Mammary epithelial cell (primary cell): ENCODE data around the gene MICAL2.

Experiments used
- EZH2 ChIP-seq: IDR thresholded peaks from 2 replicates; pipeline ENCODE4 v1.6.1; 2012; ENCODE audit warnings: low read length, inconsistent platforms, borderline replicate concordance
- TF ChIP-seq, protein P1 (sequence below), 2 donors: IDR thresholded peaks in 1 of 2; conservative IDR thresholded peaks in 1 of 2; 2 replicates each; pipeline ENCODE4 v1.5.1; 2011 to 2012; ENCODE audit warnings: inconsistent platforms in 2 of 2, low read length in 2 of 2, mild to moderate bottlenecking in 2 of 2, control low read depth in 1 of 2, low read depth in 1 of 2; ENCODE audit not compliant: insufficient read depth in 1 of 2; ENCODE audit errors: extremely low read depth in 1 of 2

DNA sequence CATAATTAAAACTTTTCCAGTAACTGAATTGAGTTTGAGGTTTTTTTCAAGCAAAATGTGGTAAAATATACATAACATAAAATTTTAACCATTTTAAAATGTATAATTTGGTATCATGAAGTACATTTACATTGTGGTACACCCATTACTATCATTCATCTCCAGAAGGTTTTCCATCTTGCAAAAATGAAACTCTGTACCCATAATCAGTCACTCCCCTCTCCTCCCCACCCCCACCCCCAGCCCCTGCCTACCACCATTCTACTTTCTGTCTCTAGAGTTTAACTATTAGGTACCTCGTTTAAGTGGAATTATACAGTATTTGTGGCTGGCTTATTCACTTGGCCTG is 63.7 kb downstream of the MICAL2 start:
- TF ChIP-seq, protein P1, sequence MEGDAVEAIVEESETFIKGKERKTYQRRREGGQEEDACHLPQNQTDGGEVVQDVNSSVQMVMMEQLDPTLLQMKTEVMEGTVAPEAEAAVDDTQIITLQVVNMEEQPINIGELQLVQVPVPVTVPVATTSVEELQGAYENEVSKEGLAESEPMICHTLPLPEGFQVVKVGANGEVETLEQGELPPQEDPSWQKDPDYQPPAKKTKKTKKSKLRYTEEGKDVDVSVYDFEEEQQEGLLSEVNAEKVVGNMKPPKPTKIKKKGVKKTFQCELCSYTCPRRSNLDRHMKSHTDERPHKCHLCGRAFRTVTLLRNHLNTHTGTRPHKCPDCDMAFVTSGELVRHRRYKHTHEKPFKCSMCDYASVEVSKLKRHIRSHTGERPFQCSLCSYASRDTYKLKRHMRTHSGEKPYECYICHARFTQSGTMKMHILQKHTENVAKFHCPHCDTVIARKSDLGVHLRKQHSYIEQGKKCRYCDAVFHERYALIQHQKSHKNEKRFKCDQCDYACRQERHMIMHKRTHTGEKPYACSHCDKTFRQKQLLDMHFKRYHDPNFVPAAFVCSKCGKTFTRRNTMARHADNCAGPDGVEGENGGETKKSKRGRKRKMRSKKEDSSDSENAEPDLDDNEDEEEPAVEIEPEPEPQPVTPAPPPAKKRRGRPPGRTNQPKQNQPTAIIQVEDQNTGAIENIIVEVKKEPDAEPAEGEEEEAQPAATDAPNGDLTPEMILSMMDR (conservative IDR thresholded peaks at IDR 0.05 in 1 of 2, IDR thresholded peaks at IDR 0.05 in 1 of 2; ENCODE audit: extremely low read depth in 1 of 2, insufficient read depth in 1 of 2, low read depth in 1 of 2, low read length in 2 of 2), result no peak
- no peak for TF ChIP-seq EZH2
